BE2C (cell line): ENCODE measurements around the gene LCNL1.

ENCODE experiments used
- DNase-seq: peaks from one replicate; pipeline ENCODE4 v3.0.0-alpha.2; 2020
- H3K27me3 ChIP-seq: fragments of 250-450 bp; sonication (Bioruptor Pico); 2 replicates; pipeline ENCODE4 v1.5.1; 2020; ENCODE audit warnings: mild to moderate bottlenecking
- H3K36me3 ChIP-seq: fragments of 250-450 bp; sonication (Bioruptor Pico); 2 replicates; pipeline ENCODE4 v1.5.1; 2020; ENCODE audit warnings: mild to moderate bottlenecking
- H3K4me1 ChIP-seq: fragments of 250-450 bp; sonication (Bioruptor Pico); 2 replicates; pipeline ENCODE4 v1.5.1; 2020
- H3K4me3 ChIP-seq: 2 replicates; pipeline ENCODE4 v1.5.1; 2011; ENCODE audit warnings: low read depth, low read length
- H3K9me3 ChIP-seq: fragments of 250-450 bp; sonication (Bioruptor Pico); 2 replicates; pipeline ENCODE4 v1.5.1; 2020
- TF ChIP-seq, protein P1 (sequence below): IDR thresholded peaks from 2 replicates; pipeline ENCODE4 v1.5.1; 2012; ENCODE audit warnings: mild to moderate bottlenecking, low read depth, low read length

The LCNL1 gene

DNA sequence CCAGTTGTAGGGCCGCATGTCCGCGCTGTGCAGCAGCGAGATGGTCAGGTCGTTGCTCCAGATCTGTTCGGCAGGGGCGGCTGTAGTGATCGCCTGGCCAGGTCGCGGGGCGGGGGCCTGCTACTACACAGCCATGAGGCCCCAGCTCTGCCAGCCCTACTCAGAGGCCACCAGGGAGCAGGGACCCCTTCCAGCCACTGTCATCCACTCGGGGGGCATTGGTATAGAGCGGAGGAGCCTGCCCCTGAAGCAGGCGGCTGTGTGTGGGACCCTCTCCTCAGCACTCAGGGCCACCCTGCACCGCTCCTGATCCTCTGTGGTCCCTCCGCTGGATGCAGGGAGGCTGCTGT lies 39.9 kb upstream of the LCNL1 start:
- Histone ChIP-seq H3K27me3 (no peaks in the 10 kb centered on the region), H3K36me3 (peaks cover 38% of the 10 kb centered on the region), H3K4me1 (no peaks in the 10 kb centered on the region), H3K9me3 (no peaks in the 10 kb centered on the region), H3K4me3 (no peak overlapping the region)
- DNase-seq: peak; percentile 9
- TF ChIP-seq, protein P1, sequence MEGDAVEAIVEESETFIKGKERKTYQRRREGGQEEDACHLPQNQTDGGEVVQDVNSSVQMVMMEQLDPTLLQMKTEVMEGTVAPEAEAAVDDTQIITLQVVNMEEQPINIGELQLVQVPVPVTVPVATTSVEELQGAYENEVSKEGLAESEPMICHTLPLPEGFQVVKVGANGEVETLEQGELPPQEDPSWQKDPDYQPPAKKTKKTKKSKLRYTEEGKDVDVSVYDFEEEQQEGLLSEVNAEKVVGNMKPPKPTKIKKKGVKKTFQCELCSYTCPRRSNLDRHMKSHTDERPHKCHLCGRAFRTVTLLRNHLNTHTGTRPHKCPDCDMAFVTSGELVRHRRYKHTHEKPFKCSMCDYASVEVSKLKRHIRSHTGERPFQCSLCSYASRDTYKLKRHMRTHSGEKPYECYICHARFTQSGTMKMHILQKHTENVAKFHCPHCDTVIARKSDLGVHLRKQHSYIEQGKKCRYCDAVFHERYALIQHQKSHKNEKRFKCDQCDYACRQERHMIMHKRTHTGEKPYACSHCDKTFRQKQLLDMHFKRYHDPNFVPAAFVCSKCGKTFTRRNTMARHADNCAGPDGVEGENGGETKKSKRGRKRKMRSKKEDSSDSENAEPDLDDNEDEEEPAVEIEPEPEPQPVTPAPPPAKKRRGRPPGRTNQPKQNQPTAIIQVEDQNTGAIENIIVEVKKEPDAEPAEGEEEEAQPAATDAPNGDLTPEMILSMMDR: no peak

DNA sequence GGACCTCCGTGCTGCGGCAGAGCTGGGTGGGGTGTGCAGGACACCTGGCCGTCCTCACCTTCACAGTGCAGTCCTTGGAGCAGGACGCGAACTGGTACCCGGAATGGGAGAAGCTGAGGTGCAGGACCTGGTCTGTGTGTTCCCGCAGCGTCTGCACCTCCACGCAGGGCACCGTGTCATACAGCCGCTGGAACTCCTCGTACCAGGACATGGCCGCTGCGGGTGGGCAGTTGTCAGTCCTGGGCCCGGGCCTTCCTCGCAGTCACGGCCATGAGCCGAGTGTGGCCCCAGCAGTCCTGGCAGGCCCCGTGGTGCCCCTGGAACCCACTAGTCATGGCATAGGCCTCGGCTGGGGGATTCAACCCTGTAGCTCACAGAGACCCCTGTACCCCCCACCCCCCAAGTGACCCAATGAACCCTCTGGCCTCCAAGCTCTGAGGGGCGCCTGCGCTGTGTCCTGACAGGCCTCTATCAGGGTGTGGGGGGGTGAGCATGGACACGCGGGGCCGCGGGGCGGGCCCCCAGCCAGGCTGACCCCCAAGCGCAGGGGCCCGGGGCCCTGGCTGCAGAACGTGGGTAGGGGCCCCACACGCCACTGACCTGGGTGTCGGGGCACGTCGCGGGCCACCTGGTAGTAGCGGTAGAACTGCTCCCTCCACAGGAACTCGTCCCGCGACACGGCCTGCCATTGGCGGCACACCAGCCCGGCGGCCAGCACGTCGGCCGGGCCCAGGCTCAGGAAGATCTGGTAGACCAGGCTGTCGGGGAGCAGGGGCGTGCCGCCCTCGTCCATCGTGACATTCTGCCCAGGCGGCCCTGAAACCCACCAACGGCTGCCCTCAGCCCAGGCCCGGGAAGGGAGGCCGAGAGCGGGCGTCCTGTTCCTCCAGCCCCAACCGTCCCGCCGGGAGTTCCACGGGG lies 39.2 kb upstream of the LCNL1 start:
- H3K27me3 ChIP-seq: no peaks in the 10 kb centered on the region
- no peaks in the 10 kb centered on the region for H3K4me1 ChIP-seq
- TF ChIP-seq, protein P1: no peak
- H3K9me3 ChIP-seq: no peaks in the 10 kb centered on the region
- DNase-seq: peak; percentile 61
- H3K4me3 ChIP-seq: peak overlapping the region; percentile 79
- peaks cover 36% of the 10 kb centered on the region for H3K36me3 ChIP-seq

DNA sequence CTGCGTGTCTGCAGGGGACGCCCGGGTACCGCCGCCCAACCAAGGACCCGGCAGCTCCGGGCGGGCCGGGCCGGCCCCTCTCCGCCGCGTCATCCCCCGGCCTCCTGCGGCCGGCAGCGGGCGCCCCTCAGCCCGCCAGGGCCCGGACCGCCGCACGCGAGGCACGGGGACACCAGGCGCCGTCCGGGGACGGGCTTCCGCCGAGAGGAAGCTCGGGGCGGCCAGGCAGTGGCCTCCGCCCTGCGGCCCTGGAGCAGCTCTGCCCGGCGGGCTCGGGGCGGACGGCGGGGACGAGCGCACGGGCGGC lies 38.6 kb upstream of the LCNL1 start:
- H3K4me3 ChIP-seq: peak overlapping the region; percentile 79
- peaks cover 34% of the 10 kb centered on the region for H3K36me3 ChIP-seq
- no peaks in the 10 kb centered on the region for H3K27me3 ChIP-seq
- no peak for DNase-seq
- H3K4me1 ChIP-seq: no peaks in the 10 kb centered on the region
- no peaks in the 10 kb centered on the region for H3K9me3 ChIP-seq
- TF ChIP-seq, protein P1: no peak

DNA sequence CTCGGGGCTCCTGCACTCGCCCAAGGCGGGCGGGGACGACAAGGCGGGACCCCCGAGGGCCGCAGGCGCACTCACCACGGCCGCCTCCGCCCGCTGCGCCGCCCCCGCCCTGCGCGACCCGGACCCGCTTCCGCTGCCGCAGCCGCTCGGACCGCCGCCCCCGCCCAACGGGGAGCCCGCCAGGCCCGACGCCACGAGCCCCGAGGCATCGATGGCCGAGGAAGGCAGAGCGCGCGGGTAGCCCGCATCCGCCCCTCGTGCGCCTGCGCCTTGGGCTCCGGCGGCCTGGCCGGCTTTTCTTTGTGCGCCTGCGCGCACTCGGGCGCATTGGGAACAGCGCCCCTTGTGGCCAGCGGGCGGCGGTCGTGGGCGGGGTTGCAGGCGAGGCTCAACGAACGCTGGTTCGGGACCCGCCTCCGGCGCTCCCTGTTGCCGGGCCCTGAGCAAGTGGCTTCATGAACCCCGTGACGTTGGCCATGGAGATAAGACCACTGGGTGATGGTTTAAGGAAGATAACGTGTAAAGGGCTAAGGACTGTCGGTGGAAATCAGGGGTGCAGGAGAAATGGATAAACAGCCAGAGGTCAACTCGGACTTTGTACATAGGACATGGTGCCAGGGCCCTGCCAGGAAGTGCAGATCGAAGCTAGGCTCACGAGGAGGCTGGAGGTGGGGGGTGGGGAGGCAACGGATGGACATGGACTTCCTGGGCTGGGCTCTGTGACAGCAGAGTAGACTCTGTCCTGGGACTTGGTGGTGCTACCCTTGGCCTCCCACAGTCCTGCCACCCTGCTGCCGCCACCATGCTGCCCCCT lies 38.1 kb upstream of the LCNL1 start, which contains the start of the genes C8G and FBXW5:
Gene C8G, plus strand, starts transcription at position 725 of the 814 bp plus-strand sequence. Its CDS starts 78 bp downstream, at position 803.
Gene FBXW5, minus strand, starts transcription at position 220 of the 814 bp plus-strand sequence. CDS start 655 bp downstream, outside the sequence.
- Histone ChIP-seq H3K9me3 (no peaks in the 10 kb centered on the region), H3K4me1 (no peaks in the 10 kb centered on the region), H3K36me3 (peaks cover 31% of the 10 kb centered on the region), H3K4me3 (peak within 1 kb of the TSS; percentile 79), H3K27me3 (no peaks in the 10 kb centered on the region)
- DNase-seq: peak; percentile 98
- TF ChIP-seq, protein P1: peak; percentile 84

DNA sequence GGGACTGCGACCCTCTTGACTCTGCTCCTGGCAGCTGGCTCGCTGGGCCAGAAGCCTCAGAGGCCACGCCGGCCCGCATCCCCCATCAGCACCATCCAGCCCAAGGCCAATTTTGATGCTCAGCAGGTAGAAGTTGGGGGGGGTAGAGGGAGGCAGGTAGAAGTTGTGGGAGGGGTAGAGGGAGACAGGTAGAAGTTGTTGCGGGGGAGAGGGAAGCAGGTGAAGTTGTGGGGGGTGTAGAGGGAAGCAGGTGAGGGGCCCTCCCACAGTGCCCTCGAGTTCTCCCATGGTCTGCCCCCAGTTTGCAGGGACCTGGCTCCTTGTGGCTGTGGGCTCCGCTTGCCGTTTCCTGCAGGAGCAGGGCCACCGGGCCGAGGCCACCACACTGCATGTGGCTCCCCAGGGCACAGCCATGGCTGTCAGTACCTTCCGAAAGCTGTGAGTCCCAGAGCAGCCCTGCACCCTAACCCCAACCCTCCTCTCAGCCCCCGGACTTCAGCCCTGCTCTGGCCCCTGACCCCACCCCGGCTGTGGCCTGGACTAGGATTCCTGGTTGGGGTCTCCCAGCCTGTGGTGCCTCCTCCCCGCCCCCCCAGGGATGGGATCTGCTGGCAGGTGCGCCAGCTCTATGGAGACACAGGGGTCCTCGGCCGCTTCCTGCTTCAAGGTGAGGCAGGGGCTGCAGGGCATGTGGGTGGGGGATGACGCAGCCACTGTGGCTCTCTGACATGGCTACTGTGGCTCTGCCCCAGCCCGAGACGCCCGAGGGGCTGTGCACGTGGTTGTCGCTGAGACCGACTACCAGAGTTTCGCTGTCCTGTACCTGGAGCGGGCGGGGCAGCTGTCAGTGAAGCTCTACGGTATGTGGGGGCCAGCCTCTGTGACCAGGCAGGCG lies 37.2 kb upstream of the LCNL1 start:
- TF ChIP-seq, protein P1: no peak
- no peaks in the 10 kb centered on the region for H3K27me3 ChIP-seq
- peaks cover 4% of the 10 kb centered on the region; the same call in 1 of the 2 replicates for H3K4me1 ChIP-seq
- H3K4me3 ChIP-seq: no peak overlapping the region
- DNase-seq: no peak
- H3K36me3 ChIP-seq: peaks cover 24% of the 10 kb centered on the region
- H3K9me3 ChIP-seq: no peaks in the 10 kb centered on the region
